ENCODE data around the gene CD47. TPM values are rescaled to one million over a fixed set of nuclear protein-coding genes. Genes with fewer than 3 reads are reported as not detected.

CD47 gene
- total RNA-seq, 1 experiment from 2014 or later, result 15.5 TPM

GRCh38 chr3:108099244-108099643 is 8.4 kb upstream of the CD47 start:
- no peak for TF ChIP-seq CTCF (IDR thresholded peaks at IDR 0.05; ENCODE audit: insufficient read depth in 1 of 2, low read depth in 1 of 2, low read length in 1 of 2, severe bottlenecking in 1 of 2, unreplicated experiment in 1 of 2)
- H3K4me1 ChIP-seq, result no peaks in the 10 kb centered on the region
- intact Hi-C loops (cut with micrococcal nuclease; ENCODE audit: unreplicated experiment), result no loop called here
- H3K4me3 ChIP-seq (ENCODE audit: low read depth, low read length), result no peak overlapping the region
- POLR2A ChIA-PET, result no interaction called here
- Mint-ChIP-seq H3K4me3 (ENCODE audit: unreplicated experiment) (no peak overlapping the region), H3K27ac (ENCODE audit: unreplicated experiment) (no peak overlapping the region), H3K36me3 (ENCODE audit: insufficient read depth, unreplicated experiment) (no peaks in the 10 kb centered on the region), H3K9me3 (ENCODE audit: unreplicated experiment) (no peaks in the 10 kb centered on the region), H3K4me1 (ENCODE audit: low read depth, unreplicated experiment) (no peaks in the 10 kb centered on the region), H3K27me3 (ENCODE audit: insufficient read depth, unreplicated experiment) (no peaks in the 10 kb centered on the region)
- DNase-seq, result no peak
- CTCF ChIA-PET, result no interaction called here
- no TSS peak for BruUV-seq (replicated peaks)
- H3K27me3 ChIP-seq (replicated peaks; ENCODE audit: control insufficient read depth, insufficient read depth, low read length), result no peaks in the 10 kb centered on the region
- no peaks in the 10 kb centered on the region for H3K36me3 ChIP-seq (ENCODE audit: control insufficient read depth, insufficient read depth, low read length)
- H3K9me3 ChIP-seq, result no peaks in the 10 kb centered on the region

- H3K36me3 Mint-ChIP-seq (ENCODE audit: insufficient read depth, unreplicated experiment), result no peaks in the 10 kb centered on the region
- no peaks in the 10 kb centered on the region for H3K4me1 Mint-ChIP-seq (ENCODE audit: low read depth, unreplicated experiment)
- intact Hi-C loops (cut with micrococcal nuclease; ENCODE audit: unreplicated experiment), result no loop called here
- ChIA-PET POLR2A (no interaction called here), CTCF (no interaction called here)
- Histone ChIP-seq H3K9me3 (no peaks in the 10 kb centered on the region), H3K4me3 (ENCODE audit: low read depth, low read length) (no peak overlapping the region), H3K4me1 (no peaks in the 10 kb centered on the region), H3K27me3 (replicated peaks; ENCODE audit: control insufficient read depth, insufficient read depth, low read length) (no peaks in the 10 kb centered on the region), H3K36me3 (ENCODE audit: control insufficient read depth, insufficient read depth, low read length) (no peaks in the 10 kb centered on the region)
- no peak overlapping the region for H3K4me3 Mint-ChIP-seq (ENCODE audit: unreplicated experiment)
- no peak for DNase-seq
- H3K27me3 Mint-ChIP-seq (ENCODE audit: insufficient read depth, unreplicated experiment), result no peaks in the 10 kb centered on the region
- H3K27ac Mint-ChIP-seq (ENCODE audit: unreplicated experiment), result no peak overlapping the region
- no TSS peak for BruUV-seq (replicated peaks)
- TF ChIP-seq CTCF (IDR thresholded peaks at IDR 0.05; ENCODE audit: insufficient read depth in 1 of 2, low read depth in 1 of 2, low read length in 1 of 2, severe bottlenecking in 1 of 2, unreplicated experiment in 1 of 2), result no peak
- H3K9me3 Mint-ChIP-seq (ENCODE audit: unreplicated experiment), result no peaks in the 10 kb centered on the region
Observed at GRCh38 chr3:108098003-108098370, 7.2 kb upstream of the CD47 start.

- ChIA-PET CTCF (no interaction called here), POLR2A (no interaction called here)
- H3K27ac Mint-ChIP-seq (ENCODE audit: unreplicated experiment), result no peak overlapping the region
- no peak for TF ChIP-seq CTCF (IDR thresholded peaks at IDR 0.05; ENCODE audit: insufficient read depth in 1 of 2, low read depth in 1 of 2, low read length in 1 of 2, severe bottlenecking in 1 of 2, unreplicated experiment in 1 of 2)
- no peaks in the 10 kb centered on the region for H3K9me3 ChIP-seq
- H3K4me1 ChIP-seq, result no peaks in the 10 kb centered on the region
- no peaks in the 10 kb centered on the region for H3K9me3 Mint-ChIP-seq (ENCODE audit: unreplicated experiment)
- no peaks in the 10 kb centered on the region for H3K27me3 ChIP-seq (replicated peaks; ENCODE audit: control insufficient read depth, insufficient read depth, low read length)
- DNase-seq, result no peak
- H3K4me3 ChIP-seq (ENCODE audit: low read depth, low read length), result no peak overlapping the region
- H3K4me3 Mint-ChIP-seq (ENCODE audit: unreplicated experiment), result no peak overlapping the region
- no peaks in the 10 kb centered on the region for H3K36me3 ChIP-seq (ENCODE audit: control insufficient read depth, insufficient read depth, low read length)
- H3K27me3 Mint-ChIP-seq (ENCODE audit: insufficient read depth, unreplicated experiment), result no peaks in the 10 kb centered on the region
- no peaks in the 10 kb centered on the region for H3K4me1 Mint-ChIP-seq (ENCODE audit: low read depth, unreplicated experiment)
- no TSS peak for BruUV-seq (replicated peaks)
- H3K36me3 Mint-ChIP-seq (ENCODE audit: insufficient read depth, unreplicated experiment), result no peaks in the 10 kb centered on the region
- intact Hi-C loops (cut with micrococcal nuclease; ENCODE audit: unreplicated experiment), result no loop called here
Observed at GRCh38 chr3:108097322-108098002, 6.6 kb upstream of the CD47 start.

Measured in Caco-2 (cell line).